Kidney (tissue), 14 donors: ENCODE measurements around the gene PPP1R9B. TPM values are rescaled to one million over a fixed set of nuclear protein-coding genes. Genes with fewer than 3 reads are reported as not detected.

ENCODE experiments used
- DNase-seq, 5 donors: peaks; one replicate each; pipeline ENCODE4 v3.0.0-alpha.2; 2013 to 2020
- FAIRE-seq: peaks from 2 replicates; lab custom pipeline; 2012; peaks lifted over from hg19 to GRCh38; lab: Jason Lieb, UNC
- H3K27ac ChIP-seq, 2 donors: one replicate each; pipeline ENCODE4 v1.7.0; 2013; ENCODE audit warnings: low read depth in 2 of 2, low read length in 2 of 2, inconsistent platforms in 1 of 2
- H3K27me3 ChIP-seq: one replicate; pipeline ENCODE4 v1.7.1; 2013; ENCODE audit warnings: low read length, inconsistent platforms; ENCODE audit not compliant: control insufficient read depth, insufficient read depth
- H3K36me3 ChIP-seq, 3 donors: one replicate each; pipeline versions ENCODE4 v1.7.0 to v1.7.1; 2013; ENCODE audit warnings: low read length in 3 of 3, control low read depth in 1 of 3, inconsistent platforms in 1 of 3; ENCODE audit not compliant: insufficient read depth in 3 of 3, control insufficient read depth in 2 of 3
- H3K4me1 ChIP-seq, 3 donors: one replicate each; pipeline versions ENCODE4 v1.7.0 to v1.7.1; 2013; ENCODE audit warnings: low read length in 3 of 3, inconsistent platforms in 1 of 3, low read depth in 1 of 3; ENCODE audit not compliant: control insufficient read depth in 2 of 3, insufficient read depth in 2 of 3
- H3K4me3 ChIP-seq, 3 donors: one replicate each; pipeline versions ENCODE4 v1.7.0 to v1.8.1; 2013; ENCODE audit warnings: low read length in 3 of 3, control low read depth in 1 of 3, inconsistent platforms in 1 of 3
- H3K9ac ChIP-seq, 3 donors: one replicate each; pipeline versions ENCODE4 v1.7.0 to v1.7.1; 2013; ENCODE audit warnings: low read length in 3 of 3, control low read depth in 1 of 3, inconsistent platforms in 1 of 3
- H3K9me3 ChIP-seq, 3 donors: one replicate each; pipeline versions ENCODE4 v1.7.0 to v1.7.1; 2013; ENCODE audit warnings: low read length in 3 of 3, control low read depth in 1 of 3, inconsistent platforms in 1 of 3; ENCODE audit not compliant: control insufficient read depth in 2 of 3, insufficient read depth in 1 of 3
- intact Hi-C: fragments of 100-400 bp; cut with DNase I; formaldehyde crosslinking; loops from one replicate; pipeline ENCODE4 v1.11.1; 2022
- polyA plus RNA-seq: library from polyadenylated mRNA; stranded (reverse); fragments of 350-450 nt; fragmentation: Illumina TruSeq; extraction: RNeasy Lipid Tissue Mini Kit (QIAGEN cat#74804); gene quantifications from one replicate; pipeline ENCODE4 v1.2.3, GENCODE V29; 2014; ENCODE audit warnings: low read depth, low replicate concordance; ENCODE audit not compliant: insufficient read depth
- total RNA-seq: library from RNA; stranded (reverse); fragmentation: NEBNext Ultra II Directional; extraction: Animal tissue kit (Norgen Biotek cat#: 25700); gene quantifications from one replicate; pipeline ENCODE4 v1.2.1, GENCODE V29; 2021
- TF ChIP-seq, protein P1 (sequence below): IDR thresholded peaks from 3 replicates; pipeline ENCODE4 v1.5.1; 2012; ENCODE audit warnings: mild to moderate bottlenecking, moderate library complexity, borderline replicate concordance; ENCODE audit not compliant: insufficient read depth; ENCODE audit errors: extremely low read depth
- donor health status: control.
- donor health status: control.
- donor health status: control.
- donor health status: control.
- donor health status: control.
- donor health status: DM: yes; HTN: yes; CAD: no.
- donor health status: Normal renal cell carcinoma (clear cell type).

PPP1R9B gene
- total and polyA plus RNA-seq, 2 donors from 2014 or later = 17.1 to 64.4 TPM

DNA sequence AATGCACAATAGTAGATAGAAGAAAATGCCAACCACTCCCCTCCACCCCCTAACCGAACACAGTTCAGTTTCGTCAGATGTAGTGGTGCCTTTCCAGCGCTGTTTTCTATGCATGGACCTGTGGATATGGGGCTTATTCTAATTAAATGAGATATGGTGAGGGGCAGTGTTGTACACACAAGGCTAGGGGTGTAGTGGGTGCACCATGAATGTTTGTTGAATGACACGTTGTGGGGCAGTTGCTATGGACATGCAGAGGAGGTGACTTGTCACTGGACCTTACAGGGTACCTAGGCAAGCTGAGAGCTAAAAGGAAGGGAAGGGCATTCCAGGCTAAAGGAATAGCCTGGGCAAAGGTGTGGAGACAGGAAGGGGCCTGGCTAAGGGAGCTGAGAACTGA is 51.9 kb downstream of the PPP1R9B start:
- no peaks in the 10 kb centered on the region for H3K9me3 ChIP-seq
- H3K4me3 ChIP-seq = peak overlapping the region in 1 of 3 donors; percentile 5
- peak overlapping the region; percentile 32 to 90 for H3K27ac ChIP-seq
- H3K27me3 ChIP-seq = no peaks in the 10 kb centered on the region
- H3K9ac ChIP-seq = no peak overlapping the region
- TF ChIP-seq, protein P1, sequence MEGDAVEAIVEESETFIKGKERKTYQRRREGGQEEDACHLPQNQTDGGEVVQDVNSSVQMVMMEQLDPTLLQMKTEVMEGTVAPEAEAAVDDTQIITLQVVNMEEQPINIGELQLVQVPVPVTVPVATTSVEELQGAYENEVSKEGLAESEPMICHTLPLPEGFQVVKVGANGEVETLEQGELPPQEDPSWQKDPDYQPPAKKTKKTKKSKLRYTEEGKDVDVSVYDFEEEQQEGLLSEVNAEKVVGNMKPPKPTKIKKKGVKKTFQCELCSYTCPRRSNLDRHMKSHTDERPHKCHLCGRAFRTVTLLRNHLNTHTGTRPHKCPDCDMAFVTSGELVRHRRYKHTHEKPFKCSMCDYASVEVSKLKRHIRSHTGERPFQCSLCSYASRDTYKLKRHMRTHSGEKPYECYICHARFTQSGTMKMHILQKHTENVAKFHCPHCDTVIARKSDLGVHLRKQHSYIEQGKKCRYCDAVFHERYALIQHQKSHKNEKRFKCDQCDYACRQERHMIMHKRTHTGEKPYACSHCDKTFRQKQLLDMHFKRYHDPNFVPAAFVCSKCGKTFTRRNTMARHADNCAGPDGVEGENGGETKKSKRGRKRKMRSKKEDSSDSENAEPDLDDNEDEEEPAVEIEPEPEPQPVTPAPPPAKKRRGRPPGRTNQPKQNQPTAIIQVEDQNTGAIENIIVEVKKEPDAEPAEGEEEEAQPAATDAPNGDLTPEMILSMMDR = no peak
- FAIRE-seq (no peak), DNase-seq (no peak)
- peaks cover 2 to 40% (median 7%) of the 10 kb centered on the region in 3 donors for H3K36me3 ChIP-seq
- intact Hi-C loops = loop anchor here (10.0 kb wide), 1 partner anchor 196 kb away; no protein-coding TSS in a partner anchor
- H3K4me1 ChIP-seq = peaks cover 0 to 61% (median 60%) of the 10 kb centered on the region in 3 donors

DNA sequence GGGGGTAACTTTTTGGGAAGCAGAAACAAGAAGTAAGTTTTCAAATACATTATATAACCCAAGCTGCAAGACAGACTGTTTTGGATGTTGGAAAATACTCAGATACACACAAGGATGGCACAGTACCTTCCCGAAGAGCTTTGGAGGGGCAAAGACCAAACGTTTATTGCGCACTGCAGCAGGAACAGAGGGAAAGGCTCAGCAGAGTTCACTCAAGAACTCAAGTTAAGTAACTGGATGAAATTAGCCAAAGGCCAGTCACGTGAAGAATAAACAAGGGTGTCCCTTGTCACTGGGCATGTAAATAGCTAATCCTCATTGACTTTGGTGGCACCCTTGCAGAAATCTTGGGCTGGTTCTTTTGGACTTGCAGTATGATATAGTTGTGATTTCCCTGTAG is 52.6 kb downstream of the PPP1R9B start:
- TF ChIP-seq, protein P1 = no peak
- H3K9ac ChIP-seq = peak overlapping the region in 1 of 3 donors; percentile 94
- H3K9me3 ChIP-seq = no peaks in the 10 kb centered on the region
- peak overlapping the region in 1 of 2 donors; percentile 90 for H3K27ac ChIP-seq
- FAIRE-seq (no peak), DNase-seq (no peak)
- peak overlapping the region in 1 of 3 donors; percentile 96 for H3K4me3 ChIP-seq
- no peaks in the 10 kb centered on the region for H3K27me3 ChIP-seq
- intact Hi-C loops = loop anchor here (10.0 kb wide), 1 partner anchor 197 kb away; no protein-coding TSS in a partner anchor
- H3K4me1 ChIP-seq = peaks cover 0 to 55% (median 54%) of the 10 kb centered on the region in 3 donors
- H3K36me3 ChIP-seq = peaks cover 2 to 36% (median 7%) of the 10 kb centered on the region in 3 donors

DNA sequence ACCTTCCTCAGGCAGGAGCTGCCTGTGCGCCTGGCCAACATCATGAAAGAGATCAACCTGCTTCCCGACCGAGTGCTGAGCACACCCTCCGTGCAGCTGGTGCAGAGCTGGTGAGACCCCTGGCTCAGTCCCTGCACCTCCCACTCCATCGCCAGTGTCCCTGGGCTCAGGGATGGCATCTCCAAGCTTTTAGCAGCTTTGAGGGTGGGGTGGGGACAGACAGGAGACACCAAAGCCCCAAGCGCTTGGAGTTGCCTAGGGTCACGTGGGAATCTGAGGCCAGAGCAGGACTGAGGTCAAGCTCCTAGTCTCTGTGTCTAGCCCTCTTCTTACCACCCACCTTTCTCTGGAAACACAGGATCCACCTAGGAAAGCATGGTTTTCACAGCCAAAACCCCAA is 53.0 kb downstream of the PPP1R9B start:
- TF ChIP-seq, protein P1 = no peak
- Histone ChIP-seq H3K36me3 (peaks cover 2 to 36% (median 7%) of the 10 kb centered on the region in 3 donors), H3K4me3 (peak overlapping the region in 1 of 3 donors; percentile 96), H3K9ac (peak overlapping the region in 1 of 3 donors; percentile 94), H3K27ac (peak overlapping the region; percentile 40 to 90), H3K9me3 (no peaks in the 10 kb centered on the region), H3K27me3 (no peaks in the 10 kb centered on the region), H3K4me1 (peaks cover 0 to 51% (median 49%) of the 10 kb centered on the region in 3 donors)
- DNase-seq (peak in 1 of 5 donors; percentile 38), FAIRE-seq (no peak)
- intact Hi-C loops = loop anchor here (10.0 kb wide), 1 partner anchor 197 kb away; no protein-coding TSS in a partner anchor
